Sigmoid colon (tissue), 7 donors: ENCODE measurements around the gene TMTC2. TPM values are rescaled to one million over a fixed set of nuclear protein-coding genes. Genes with fewer than 3 reads are reported as not detected.

ENCODE experiments used
- DNase-seq: peaks from one replicate; pipeline ENCODE4 v3.0.0-alpha.2; 2019
- H3K27ac ChIP-seq, 4 donors: fragments of 200-600 bp; sonication (generic); one replicate each; pipeline ENCODE4 v1.5.1; 2016 to 2019; ENCODE audit warnings: mild to moderate bottlenecking in 1 of 4
- H3K27me3 ChIP-seq, 3 donors: fragments of 200-600 bp; sonication (generic); one replicate each; pipeline ENCODE4 v1.5.1; 2019; ENCODE audit warnings: mild to moderate bottlenecking in 1 of 3
- H3K36me3 ChIP-seq, 4 donors: fragments of 200-600 bp; sonication (generic); one replicate each; pipeline ENCODE4 v1.5.1; 2016 to 2019
- H3K4me1 ChIP-seq, 4 donors: fragments of 200-600 bp; sonication (generic); one replicate each; pipeline ENCODE4 v1.5.1; 2017 to 2019
- H3K4me3 ChIP-seq, 4 donors: fragments of 200-600 bp; sonication (generic); one replicate each; pipeline ENCODE4 v1.5.1; 2017 to 2019; ENCODE audit warnings: mild to moderate bottlenecking in 2 of 4, moderate library complexity in 1 of 4
- H3K9me3 ChIP-seq, 4 donors: fragments of 200-600 bp in 3 of 4; sonication (generic) in 3 of 4; one replicate each; pipeline versions ENCODE4 v1.5.1 to v1.6.1; 2013 to 2019
- CTCF ChIP-seq, 4 experiments: fragments of 450-650 bp in 3 of 4; fragments of 200-600 bp in 1 of 4; IDR thresholded peaks; one replicate each; pipeline ENCODE4 v1.5.1; 2016 to 2019; ENCODE audit warnings: antibody characterized with exemption in 4 of 4, mild to moderate bottlenecking in 3 of 4, moderate library complexity in 2 of 4
- EP300 ChIP-seq, 4 donors: sonication (generic); formaldehyde crosslinking; IDR thresholded peaks; one replicate each; pipeline ENCODE4 v1.6.1; 2017; ENCODE audit warnings: antibody characterized with exemption in 4 of 4
- POLR2A ChIP-seq, 2 donors: fragments of 450-650 bp; IDR thresholded peaks; one replicate each; pipeline ENCODE4 v1.6.1; 2016; ENCODE audit warnings: antibody characterized with exemption in 2 of 2, mild to moderate bottlenecking in 2 of 2, moderate library complexity in 2 of 2
- POLR2AphosphoS5 ChIP-seq, 4 donors: sonication (generic); formaldehyde crosslinking; IDR thresholded peaks; one replicate each; pipeline ENCODE4 v1.6.1; 2017; ENCODE audit warnings: antibody characterized with exemption in 4 of 4
- WGBS, 2 donors: extraction: QIAGEN DNeasy Blood & Tissue Kit; methylation state at CpG; one replicate each; pipeline ENCODE4 v1.1.7; 2013; 5-methylcytosine and 5-hydroxymethylcytosine counted together
- intact Hi-C: fragments of 100-400 bp; cut with DNase I; formaldehyde crosslinking; loops from one replicate; pipeline ENCODE4 v1.15.1; 2023
- polyA plus RNA-seq, 3 donors: library from polyadenylated mRNA; stranded (reverse); fragments of 200-250 nt; gene quantifications; one replicate each; pipeline ENCODE4 v1.2.3, GENCODE V29; 2013
- total RNA-seq, 4 donors: library from RNA; depleted of rRNA; stranded (reverse); fragments of >200 nt; gene quantifications; one replicate each; pipeline ENCODE4 v1.1.0, GENCODE V29; 2016
- donor health status: healthy with polysubstance abuse.
- donor health status: Bipolar disorder and iron deficiency.
- donor health status: healthy.

The TMTC2 gene
- total and polyA plus RNA-seq, 7 donors: 1.2 to 74.4 (median 61.2) TPM

GRCh38 chr12:82745063-82745674 lies 58.5 kb downstream of the TMTC2 start:
- no peaks in the 10 kb centered on the region for H3K9me3 ChIP-seq
- H3K36me3 ChIP-seq: no peaks in the 10 kb centered on the region
- TF ChIP-seq CTCF (IDR thresholded peaks at IDR 0.05) (no peak), EP300 (IDR thresholded peaks at IDR 0.05) (no peak), POLR2A (IDR thresholded peaks at IDR 0.05) (no peak), POLR2AphosphoS5 (IDR thresholded peaks at IDR 0.05) (no peak)
- no peak overlapping the region for H3K4me3 ChIP-seq
- 59 to 61% methylated on average over 4 of the region's 4 CpGs for WGBS, 2 donors
- DNase-seq: no peak
- peaks cover 0 to 31% (median 24%) of the 10 kb centered on the region in 4 donors for H3K4me1 ChIP-seq
- intact Hi-C loops: no loop called here
- no peaks in the 10 kb centered on the region for H3K27me3 ChIP-seq
- peak overlapping the region in 3 of 4 donors; percentile 19 to 56 (median 29) for H3K27ac ChIP-seq

- TF ChIP-seq CTCF (IDR thresholded peaks at IDR 0.05): no peak
- TF ChIP-seq POLR2AphosphoS5 (IDR thresholded peaks at IDR 0.05): no peak
- no peak for TF ChIP-seq POLR2A (IDR thresholded peaks at IDR 0.05)
- TF ChIP-seq EP300 (IDR thresholded peaks at IDR 0.05): no peak
- WGBS, 2 donors: 70 to 78% methylated on average over 4 of the region's 4 CpGs
- peaks cover 0 to 31% (median 24%) of the 10 kb centered on the region in 4 donors for H3K4me1 ChIP-seq
- peak overlapping the region in 2 of 4 donors; percentile 29 to 56 for H3K27ac ChIP-seq
- H3K9me3 ChIP-seq: no peaks in the 10 kb centered on the region
- no peaks in the 10 kb centered on the region for H3K36me3 ChIP-seq
- intact Hi-C loops: no loop called here
- no peaks in the 10 kb centered on the region for H3K27me3 ChIP-seq
- no peak overlapping the region for H3K4me3 ChIP-seq
- no peak for DNase-seq
Observed at GRCh38 chr12:82745807-82746206, 59.1 kb downstream of the TMTC2 start.

GRCh38 chr12:82746668-82747067 lies 60.0 kb downstream of the TMTC2 start:
- Histone ChIP-seq H3K36me3 (no peaks in the 10 kb centered on the region), H3K27me3 (no peaks in the 10 kb centered on the region), H3K4me1 (peaks cover 0 to 31% (median 24%) of the 10 kb centered on the region in 4 donors), H3K9me3 (no peaks in the 10 kb centered on the region), H3K4me3 (no peak overlapping the region), H3K27ac (peak overlapping the region in 1 of 4 donors; percentile 10)
- intact Hi-C loops: no loop called here
- no peak for TF ChIP-seq POLR2AphosphoS5 (IDR thresholded peaks at IDR 0.05)
- TF ChIP-seq EP300 (IDR thresholded peaks at IDR 0.05): no peak
- no peak for TF ChIP-seq CTCF (IDR thresholded peaks at IDR 0.05)
- TF ChIP-seq POLR2A (IDR thresholded peaks at IDR 0.05): no peak
- WGBS, 2 donors: 84 to 90% methylated on average over 2 of the region's 2 CpGs
- no peak for DNase-seq

GRCh38 chr12:82749015-82749414 lies 62.3 kb downstream of the TMTC2 start:
- no peak overlapping the region for H3K27ac ChIP-seq
- TF ChIP-seq CTCF (IDR thresholded peaks at IDR 0.05) (no peak), POLR2AphosphoS5 (IDR thresholded peaks at IDR 0.05) (no peak), EP300 (IDR thresholded peaks at IDR 0.05) (no peak), POLR2A (IDR thresholded peaks at IDR 0.05) (no peak)
- H3K4me1 ChIP-seq: peaks cover 0 to 31% (median 26%) of the 10 kb centered on the region in 4 donors
- H3K9me3 ChIP-seq: no peaks in the 10 kb centered on the region
- WGBS, 2 donors: 56 to 72% methylated on average over 4 of the region's 4 CpGs
- H3K4me3 ChIP-seq: no peak overlapping the region
- H3K36me3 ChIP-seq: no peaks in the 10 kb centered on the region
- DNase-seq: no peak
- H3K27me3 ChIP-seq: no peaks in the 10 kb centered on the region
- intact Hi-C loops: no loop called here

- no peaks in the 10 kb centered on the region for H3K36me3 ChIP-seq
- DNase-seq: no peak
- TF ChIP-seq EP300 (IDR thresholded peaks at IDR 0.05): no peak
- no peak for TF ChIP-seq POLR2AphosphoS5 (IDR thresholded peaks at IDR 0.05)
- TF ChIP-seq CTCF (IDR thresholded peaks at IDR 0.05): no peak
- no peak for TF ChIP-seq POLR2A (IDR thresholded peaks at IDR 0.05)
- no peaks in the 10 kb centered on the region for H3K9me3 ChIP-seq
- intact Hi-C loops: no loop called here
- H3K4me1 ChIP-seq: peaks cover 0 to 44% (median 27%) of the 10 kb centered on the region in 4 donors
- H3K27ac ChIP-seq: no peak overlapping the region
- H3K27me3 ChIP-seq: no peaks in the 10 kb centered on the region
- H3K4me3 ChIP-seq: no peak overlapping the region
Observed at GRCh38 chr12:82754856-82755255, 68.2 kb downstream of the TMTC2 start.
